TTC549 (cell line): Measurements from ENCODE around the gene SST.

Experiments
- FAIRE-seq: peaks from 2 replicates; lab custom pipeline; 2012; peaks lifted over from hg19 to GRCh38; lab: Jason Lieb, UNC

Gene SST

DNA sequence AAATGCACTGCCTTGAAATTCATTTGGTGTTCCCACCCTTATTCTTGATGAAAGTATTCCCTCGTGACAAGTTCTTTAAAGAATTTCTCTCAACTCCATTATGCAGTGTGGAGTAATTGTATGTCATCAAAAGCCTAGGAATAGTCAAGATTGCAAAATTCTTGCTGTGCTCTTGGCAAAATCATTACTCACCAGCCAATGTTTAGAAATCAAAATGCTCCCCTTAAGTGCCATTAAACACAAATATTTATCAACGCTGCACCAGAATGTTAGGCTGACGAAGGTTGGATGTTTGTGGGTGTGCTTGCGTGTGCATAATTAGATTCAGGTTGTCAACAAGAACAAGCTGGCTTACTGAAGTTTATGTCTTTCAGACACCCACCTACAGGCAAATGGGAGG is 40.5 kb downstream of the SST start:
- FAIRE-seq, result no peak

DNA sequence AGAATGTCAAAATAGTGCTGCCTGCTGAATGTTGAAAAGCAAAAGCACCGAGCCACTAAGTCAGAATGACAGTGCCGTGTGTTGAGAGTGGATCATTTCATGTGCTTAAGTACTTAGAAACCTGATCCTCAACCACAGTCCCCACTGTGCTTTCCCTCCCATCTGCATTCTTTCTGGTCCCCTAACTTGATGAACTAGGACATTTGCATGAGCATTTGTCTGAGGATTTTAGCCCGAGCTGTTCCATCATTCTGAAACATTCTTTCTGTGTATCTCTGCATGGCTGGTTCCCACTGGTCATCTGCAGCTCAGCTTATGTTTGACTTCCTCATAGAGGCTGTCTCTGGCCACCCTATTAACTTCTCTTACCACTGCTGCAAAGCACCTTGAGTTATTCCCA is 42.0 kb downstream of the SST start:
- no peak for FAIRE-seq

DNA sequence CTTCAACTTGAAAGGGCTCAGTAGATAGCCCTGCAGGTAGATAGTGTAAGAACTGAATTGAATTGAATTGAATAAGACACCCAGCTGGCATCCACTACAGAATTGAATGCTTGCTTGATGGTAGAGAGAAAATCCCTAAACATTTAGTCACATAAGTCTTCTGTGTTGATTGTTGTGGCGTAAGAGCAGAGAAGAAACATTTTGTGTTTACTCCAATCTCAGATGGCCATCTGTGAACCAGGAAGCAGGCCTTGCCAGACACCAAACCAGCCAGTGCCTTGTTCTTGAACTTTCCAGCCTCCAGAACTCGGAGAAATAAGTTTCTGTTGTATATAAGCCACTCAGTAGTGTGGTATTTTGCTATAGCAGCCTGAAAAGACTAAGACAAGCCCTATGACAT is 43.6 kb downstream of the SST start:
- FAIRE-seq, result no peak

DNA sequence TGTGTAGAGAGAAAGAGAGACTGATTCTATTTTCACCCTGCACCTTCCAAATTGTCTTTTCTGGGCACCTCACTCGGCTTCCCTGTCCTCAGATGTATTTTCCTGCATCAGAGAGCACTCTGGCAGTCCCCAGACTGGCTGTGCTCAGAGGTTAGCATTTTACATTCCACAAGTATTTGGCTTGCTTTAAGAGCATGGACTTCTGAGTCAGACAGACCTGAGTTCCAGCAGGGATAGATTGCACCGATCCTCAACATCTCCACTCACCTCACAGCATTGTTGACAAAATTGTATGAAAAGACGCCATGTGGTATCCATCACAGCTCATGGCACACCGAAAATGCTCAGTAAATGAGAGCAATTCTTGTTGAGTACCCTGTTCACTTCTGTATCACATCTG is 45.6 kb downstream of the SST start:
- no peak for FAIRE-seq

DNA sequence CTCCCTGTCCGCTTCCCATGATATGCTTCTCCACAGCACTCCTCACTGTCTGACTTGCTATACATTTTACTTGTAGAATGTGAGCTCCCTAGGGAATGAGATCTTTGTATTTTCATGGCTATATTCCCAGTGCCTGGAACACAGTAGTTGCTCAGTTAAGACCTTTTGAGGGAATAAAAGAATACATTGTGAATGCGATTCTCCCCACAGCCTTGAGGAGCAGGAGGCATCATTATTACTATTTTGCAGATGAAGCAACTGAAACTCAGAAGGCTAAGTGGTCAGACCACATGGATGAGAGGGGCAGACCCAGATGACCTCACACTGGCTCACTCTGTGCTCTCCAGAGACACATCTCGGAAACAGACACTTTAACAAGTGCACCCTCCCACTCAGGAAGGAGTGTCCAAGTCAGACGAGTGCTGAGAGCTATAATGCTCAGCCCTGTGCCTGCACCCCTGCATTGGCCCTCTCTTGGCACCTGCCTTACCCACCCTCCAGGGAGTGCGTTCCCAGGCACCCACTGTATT is 46.8 kb downstream of the SST start:
- FAIRE-seq, result no peak

DNA sequence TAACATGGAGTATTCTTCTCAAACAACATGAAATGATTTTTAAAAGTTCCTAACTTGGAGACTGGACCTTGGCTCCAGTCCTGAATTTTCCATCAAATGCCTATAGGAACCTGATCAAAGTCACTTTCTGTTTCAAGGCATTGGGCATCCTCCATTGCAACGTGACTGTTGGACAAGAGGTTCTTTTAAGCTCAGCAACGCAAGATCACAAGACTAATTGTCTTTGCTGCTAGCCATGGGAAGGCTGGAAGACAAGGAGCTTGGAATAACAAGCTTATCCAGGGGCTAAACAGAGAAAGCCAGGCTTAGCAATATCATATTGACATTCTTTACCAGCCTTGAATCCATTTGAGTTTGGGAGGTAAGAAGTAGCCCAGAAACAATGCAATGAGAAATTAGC is 48.3 kb downstream of the SST start:
- no peak for FAIRE-seq

DNA sequence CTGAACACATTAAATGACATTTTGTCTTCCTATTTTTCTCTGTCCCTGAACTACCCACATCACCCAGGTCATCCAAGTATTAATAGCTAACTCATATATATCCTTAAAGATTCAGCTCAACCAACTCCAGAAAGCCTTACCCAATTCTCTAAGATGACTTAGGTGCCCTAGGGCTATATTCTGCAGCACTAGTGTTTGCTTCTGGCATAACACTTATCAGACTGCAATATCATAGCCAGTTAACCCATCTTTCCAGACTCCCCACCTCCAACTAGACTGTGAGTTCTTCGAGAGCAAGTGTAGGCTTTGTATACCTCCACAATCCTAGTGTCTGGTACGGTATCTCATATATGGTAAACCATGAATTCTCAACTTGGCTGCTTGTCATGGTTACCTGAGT is 50.7 kb downstream of the SST start:
- FAIRE-seq, result no peak
